Activated CD8-positive, alpha-beta memory T cell treated with anti-CD3 and anti-CD28 coated beads, Interleukin-2, amount 50 U/mL, for 24 hours (primary cell): ENCODE results near the gene FNDC3B.
"Not testable (repeated sequence)": the region's sequence is repeated elsewhere in the genome, so short reads cannot be mapped to it uniquely, and the experiment has no call there.

ENCODE experiments used
- DNase-seq: peaks from one replicate; pipeline ENCODE4 v3.0.0-alpha.2; 2020; ENCODE audit errors: extremely low read depth

FNDC3B gene

DNA sequence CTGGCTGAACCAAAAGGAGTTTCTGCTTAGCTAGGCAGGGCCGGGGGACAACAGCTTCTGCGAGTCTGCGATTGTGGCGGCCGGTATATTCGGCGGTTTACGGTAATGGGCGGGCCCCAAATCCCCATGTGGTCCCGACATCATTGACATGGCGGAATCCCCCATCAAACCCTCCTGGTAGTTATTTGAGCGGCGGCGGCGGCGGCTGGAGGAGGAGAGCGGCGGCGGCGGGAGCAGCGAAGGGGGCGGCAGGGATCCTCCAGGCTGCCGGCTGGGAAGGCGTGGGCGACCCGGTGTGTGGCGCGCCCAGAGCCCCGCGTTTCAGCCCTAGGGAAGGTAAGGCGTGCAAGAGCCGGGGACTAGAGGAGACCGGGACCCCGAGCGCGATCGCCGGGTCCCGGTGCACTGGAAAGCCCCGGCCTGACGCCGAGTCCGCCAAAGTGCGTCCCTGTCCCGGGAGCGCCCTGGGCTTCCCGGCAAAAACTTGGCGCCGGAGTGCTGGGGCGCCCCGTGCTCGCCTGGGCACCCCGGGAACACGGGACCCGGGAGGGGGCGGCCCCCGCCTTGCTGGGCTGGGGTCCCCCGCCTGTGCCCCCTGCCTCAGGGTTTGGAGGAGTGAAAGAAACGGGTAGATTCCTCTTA is at the start of gene FNDC3B:
Gene FNDC3B (plus strand): TSS at position 143 of the 642 bp plus-strand sequence. CDS start 72,902 bp downstream, outside the sequence.
- peak; percentile 77 for DNase-seq

DNA sequence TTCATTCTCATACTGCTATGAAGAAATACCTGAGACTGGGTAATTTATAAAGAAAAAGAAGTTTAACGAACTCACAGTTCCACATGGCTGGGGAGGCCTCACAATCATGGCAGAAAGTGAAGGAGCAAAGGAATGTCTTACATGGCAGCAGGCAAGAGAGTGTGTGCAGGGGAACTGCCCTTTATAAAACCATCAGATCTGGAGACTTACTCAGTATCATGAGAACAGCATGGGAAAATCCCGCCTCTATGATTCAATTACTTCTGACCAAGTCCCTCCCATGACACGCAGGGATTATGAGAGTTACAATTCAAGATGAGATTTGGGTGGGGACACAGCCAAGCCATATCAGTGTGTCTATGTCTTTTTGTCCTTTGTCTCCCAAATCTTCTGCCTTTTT is 49.1 kb upstream of the FNDC3B start:
- not testable (repeated sequence) for DNase-seq

DNA sequence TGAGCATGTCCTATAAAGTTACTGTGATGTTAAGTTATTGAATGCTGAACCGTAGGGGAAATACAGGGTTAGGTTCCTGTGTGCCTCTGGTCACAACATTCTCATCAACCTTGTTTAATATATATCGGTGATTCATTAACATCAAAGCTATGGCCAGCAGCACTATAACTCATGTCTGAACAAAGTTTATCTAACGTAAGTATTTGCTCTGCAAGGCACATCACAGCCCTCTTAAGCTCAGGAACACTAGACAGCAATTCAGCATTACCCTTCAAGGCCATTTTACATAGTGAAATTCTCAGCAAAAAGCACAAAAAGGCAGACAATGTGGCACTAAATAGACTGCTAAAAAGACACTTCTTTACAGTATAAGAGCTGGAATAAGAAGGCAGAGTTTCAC is 48.2 kb upstream of the FNDC3B start:
- DNase-seq, result no peak

DNA sequence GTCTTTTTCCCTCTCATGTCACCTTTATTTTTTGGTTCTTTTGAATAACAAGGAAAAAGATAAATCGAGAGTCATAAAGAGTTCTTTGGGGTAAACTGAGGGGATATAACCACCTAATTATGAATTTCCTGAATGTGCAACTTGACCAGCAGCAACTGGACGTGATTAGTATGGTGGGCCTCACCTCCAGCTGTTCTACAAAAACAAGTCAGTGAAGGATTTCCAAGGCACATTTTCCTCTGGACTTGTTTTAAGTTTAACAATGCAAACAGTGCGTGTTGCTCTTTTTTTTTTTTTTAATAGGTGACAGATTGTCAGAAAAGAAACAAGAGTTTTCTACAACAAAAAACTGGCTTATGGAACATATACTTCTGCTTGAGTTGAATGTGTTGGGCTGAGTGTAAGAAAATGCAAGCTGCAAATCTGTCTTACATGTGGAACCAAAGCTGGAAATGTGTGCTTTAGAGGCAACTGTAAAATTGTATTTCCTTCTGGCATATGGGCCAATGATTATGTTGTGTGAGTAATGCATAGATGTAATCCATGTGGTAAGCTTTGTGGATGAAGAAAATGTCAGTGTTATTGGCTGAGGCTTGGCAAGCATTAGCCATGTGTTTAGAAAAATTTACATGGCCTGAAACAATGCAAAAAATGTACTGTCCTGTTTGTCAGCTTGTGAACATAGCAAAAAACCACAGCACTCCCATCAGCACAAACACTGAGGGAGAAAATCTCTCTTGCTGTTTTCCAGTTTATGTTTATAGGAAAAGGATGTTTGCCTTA is 44.5 kb upstream of the FNDC3B start:
- no peak for DNase-seq

DNA sequence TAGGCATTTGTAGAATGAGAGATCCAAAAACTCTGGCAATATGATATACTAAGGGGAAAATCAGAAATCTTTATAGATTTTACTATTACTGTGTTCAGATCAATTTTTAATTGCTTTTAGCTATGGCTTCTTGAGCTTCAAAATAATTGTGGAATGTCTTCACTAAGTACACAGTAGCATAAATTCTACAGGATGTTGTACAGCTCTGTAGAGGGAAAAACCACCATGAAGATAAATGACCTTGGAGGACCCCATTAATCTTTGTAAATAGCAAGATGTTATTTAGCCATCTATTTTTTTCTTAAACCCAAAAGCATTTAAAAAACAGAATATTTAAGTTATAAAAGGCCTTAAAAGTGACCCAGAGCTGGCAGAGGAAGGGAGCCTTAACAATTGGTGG is 43.9 kb upstream of the FNDC3B start:
- DNase-seq, result no peak

DNA sequence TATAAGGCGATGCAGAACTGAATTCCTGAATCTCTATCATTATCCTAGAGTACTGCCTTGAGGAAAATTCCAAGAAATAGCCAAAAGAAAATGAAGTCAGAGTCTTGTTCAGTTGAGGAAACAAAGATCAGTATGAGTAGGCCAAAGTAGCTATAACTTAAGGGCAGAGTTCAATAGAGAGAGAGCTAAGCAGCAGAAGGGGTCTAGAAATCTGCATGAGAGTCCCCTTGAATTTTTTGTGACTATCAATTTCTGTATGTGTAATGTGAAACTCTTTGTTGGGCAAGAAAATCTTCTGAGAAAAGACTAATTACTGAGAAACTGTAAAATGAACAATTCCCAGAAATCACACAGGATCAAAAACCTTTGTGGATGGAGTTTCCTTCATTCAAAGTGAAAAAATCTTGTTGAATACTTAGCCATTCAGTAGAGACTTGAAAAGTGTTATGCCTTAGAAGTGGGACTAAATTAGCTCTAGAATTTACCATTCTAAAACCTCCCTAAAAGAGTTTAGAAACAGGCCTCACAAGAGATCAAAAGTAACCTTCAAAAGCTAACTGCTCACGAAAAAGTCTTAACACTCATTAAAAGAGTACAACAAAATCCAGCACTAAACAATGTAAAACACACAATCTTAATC is 43.1 kb upstream of the FNDC3B start:
- no peak for DNase-seq

DNA sequence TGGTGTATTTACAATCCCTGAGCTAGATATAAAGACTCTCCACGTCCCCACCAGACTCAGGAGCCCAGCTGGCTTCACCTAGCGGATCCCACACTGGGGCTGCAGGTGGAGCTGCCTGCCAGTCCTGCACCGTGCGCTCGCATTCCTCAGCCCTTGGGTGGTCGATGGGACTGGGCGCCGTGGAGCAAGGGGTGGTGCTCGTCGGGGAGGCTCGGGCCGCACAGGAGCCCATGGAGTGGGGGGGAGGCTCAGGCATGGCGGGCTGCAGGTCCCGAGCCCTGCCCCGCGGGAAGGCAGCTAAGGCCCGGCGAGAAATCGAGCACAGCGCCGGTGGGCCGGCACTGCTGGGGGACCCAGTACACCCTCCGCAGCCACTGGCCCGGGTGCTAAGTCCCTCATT is 40.6 kb upstream of the FNDC3B start:
- DNase-seq, result not testable (repeated sequence)

DNA sequence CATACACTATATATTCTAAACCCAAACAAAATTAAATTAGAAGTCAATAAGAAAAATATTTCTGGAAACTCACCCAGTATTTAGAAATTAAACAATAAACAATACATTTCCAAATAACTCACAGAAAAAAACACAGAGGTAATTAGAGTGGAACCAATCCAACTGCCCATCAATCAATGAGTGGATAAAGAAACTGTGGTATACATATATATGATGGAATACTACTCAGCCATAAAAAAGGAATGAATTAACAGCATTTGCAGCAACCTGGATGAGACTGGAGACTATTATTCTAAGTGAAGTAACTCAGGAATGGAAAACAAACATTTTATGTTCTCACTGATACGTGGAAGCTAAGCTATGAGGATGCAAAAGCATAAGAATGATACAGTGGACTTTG is 37.8 kb upstream of the FNDC3B start:
- not testable (repeated sequence) for DNase-seq

DNA sequence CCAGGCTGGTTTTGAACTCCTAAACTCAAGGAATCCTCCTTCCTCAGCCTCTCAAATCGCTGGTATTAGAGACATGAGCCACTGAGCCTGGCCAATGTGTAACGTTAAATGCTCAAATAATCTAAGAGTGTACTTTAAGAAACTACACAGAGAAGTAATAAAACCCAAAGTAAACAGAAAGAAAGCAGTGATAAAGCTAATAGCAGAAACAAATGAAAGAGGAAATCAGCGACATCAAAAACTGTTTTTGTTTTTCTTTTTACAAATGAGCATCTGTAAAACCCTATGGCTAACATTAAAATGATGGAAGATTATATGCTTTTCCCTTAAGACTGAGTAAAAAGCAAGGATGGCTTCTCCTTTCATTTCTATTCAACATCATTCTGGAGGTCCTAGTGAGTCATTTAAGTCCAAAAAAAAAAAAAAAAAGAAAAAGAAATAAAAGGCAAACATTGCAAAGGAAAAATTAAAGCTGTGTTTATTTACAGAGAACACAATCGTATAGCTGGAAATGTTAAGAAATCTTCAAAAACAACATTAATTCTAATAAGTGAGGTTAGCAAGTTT is 36.8 kb upstream of the FNDC3B start:
- no peak for DNase-seq

DNA sequence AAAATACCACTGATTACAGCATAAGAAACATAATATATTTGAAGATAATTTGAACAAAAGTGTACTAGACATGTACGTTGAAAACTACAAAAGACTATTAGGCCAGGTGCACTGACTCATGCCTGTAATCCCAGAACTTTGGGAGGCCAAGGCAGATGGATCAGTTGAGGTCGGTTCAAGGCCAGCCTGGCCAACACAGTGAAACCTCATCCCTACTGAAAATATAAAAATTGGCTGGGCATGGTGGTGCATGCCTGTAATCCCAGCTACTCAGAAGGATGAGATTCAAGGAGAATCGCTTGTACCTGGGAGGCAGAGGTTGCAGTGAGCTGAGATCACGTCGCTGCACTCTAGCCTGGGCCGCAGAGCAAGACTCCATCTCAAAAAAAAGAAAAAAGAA is 36.2 kb upstream of the FNDC3B start:
- no peak for DNase-seq

DNA sequence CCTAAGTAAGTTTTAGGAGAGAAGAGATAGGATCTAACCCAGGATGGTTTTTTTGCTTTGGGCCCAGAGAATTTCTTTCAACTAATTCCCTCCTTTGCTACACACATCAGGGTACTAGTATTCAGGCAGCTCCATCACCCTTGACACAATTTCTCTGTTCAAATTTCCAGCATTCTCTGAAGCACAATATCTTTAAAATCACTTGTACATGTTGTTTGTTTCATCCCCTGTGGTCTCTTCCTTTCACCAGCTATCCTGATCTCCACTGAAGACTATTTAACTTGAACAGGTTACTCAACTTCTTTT is 32.4 kb upstream of the FNDC3B start:
- DNase-seq, result no peak

DNA sequence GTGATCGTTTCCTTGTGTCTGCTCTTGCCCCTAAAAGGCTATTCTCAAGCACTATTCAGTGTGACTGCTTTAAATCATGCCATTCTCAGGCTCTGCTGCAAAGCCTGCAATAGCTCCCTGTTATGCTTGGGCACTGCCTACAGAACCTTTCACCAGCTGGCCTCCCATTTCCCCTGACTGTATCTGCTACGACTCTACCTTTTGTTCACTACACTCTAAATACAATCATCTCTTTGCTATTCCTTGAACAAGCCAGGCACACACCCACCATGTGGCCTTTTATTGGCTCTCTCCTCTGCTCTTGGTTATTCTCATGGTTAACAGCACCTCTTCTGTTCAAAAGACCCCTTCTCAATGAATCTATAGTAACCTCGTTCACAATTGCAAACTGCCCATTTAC is 29.6 kb upstream of the FNDC3B start:
- no peak for DNase-seq

DNA sequence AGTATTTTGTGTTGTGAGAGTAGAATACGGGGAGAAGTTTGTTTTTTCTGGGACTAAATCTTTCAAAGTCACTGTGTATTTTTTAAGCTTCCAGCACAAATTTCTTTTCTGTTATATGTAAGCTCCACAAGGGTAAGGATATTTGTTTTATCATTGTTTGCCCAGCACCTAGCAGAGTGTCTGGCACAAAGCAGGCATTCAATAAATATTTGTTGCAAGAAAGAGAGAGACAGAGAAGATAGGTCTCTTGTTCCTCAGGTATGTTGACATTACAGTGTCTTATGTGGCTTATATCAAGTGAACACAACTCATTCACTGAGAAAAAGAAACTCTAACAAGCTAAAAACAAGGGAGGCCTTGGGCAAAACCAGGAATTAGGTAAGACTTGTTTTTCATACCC is 26.6 kb upstream of the FNDC3B start:
- DNase-seq, result no peak

DNA sequence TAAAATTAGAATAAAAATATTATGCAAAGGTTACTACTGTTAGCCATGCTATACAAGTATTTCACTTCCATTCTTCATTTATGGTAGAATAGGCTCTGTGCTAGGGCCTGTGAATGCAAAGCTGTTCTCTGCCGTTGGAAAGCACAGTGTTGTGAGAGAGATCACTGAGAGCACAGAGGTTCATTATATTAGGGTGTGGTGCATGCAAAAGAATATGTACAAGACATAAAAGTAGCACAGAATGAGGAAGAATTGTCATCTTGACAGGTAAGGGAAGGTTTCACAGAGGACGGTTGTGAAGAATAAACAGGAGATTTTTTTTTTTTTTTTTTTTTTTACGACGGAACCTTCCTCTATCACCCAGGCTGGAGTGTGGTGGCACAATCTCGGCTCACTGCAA is 25.2 kb upstream of the FNDC3B start:
- no peak for DNase-seq

DNA sequence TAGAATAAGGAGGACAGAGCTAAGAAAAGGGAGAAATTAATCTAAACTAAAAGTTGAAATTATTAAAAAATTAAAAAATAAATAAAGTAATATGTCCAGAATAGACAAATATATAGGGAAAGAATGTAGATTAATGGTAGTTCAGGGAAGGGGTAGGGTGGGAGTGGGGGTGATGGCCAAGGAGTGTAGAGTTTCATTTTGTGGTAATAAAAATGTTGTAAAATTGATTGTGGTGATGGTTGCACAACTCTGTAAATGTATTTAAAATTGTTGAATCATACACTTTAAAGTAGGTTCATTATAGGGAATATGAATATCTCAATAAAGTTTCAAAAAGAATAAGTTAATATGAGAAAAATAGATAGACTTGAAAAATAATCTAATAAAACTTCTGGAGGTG is 21.0 kb upstream of the FNDC3B start:
- no peak for DNase-seq

DNA sequence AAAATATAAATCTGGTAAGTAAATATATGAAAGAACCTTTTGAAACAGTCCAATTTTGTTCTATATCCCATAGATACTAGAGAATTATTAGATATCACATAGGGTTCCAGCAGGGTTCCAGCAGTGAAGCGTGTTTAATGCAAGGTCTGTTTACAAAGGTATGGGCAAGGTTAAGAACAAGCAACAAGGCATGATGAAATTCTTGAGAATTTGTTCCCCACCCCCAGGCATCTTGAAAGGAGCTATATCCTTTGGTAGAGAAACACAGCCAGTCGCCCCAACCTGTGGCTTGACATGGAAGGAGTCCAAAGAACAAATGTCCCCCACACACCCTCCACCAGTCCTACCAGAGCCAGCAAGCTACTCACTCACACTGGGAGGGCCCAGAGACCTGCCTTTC is 18.6 kb upstream of the FNDC3B start:
- DNase-seq, result no peak

DNA sequence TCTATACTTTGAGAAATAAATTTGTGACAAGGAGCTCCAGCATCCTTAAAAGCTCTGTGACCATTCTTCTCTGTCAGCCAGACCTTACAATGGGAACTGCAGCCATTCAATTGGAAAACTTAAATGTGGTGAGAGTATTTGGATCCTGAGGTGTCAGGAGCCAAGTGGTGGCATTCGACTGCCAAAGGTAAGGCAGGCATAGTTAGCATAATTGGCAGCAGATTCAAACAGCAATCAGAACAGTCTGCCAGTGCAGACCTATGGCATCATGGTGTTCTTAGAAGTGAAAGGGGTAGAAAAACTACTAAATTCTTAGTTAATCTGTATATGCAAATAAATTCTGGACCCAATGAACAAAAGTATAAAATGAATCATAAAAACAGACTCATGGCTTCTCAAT is 18.2 kb upstream of the FNDC3B start:
- no peak for DNase-seq

DNA sequence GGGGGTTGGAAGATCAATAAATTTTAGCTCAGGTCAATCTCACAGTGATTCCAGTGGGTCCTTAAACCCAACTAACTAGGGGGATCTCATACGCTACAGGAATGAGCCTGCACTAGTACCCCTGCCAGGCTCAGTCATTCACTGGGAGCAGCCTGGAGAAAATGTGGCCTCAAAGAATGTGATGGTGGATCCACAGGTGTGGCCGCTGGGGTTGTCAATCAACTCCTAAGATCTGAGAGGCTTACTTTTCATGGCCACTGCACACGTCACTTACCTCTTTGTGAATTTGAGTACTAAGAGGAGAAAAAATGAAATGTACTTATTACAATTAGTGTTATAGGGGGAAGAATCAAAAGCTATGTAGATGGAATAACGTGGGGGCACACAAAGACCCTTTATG is 17.5 kb upstream of the FNDC3B start:
- no peak for DNase-seq

DNA sequence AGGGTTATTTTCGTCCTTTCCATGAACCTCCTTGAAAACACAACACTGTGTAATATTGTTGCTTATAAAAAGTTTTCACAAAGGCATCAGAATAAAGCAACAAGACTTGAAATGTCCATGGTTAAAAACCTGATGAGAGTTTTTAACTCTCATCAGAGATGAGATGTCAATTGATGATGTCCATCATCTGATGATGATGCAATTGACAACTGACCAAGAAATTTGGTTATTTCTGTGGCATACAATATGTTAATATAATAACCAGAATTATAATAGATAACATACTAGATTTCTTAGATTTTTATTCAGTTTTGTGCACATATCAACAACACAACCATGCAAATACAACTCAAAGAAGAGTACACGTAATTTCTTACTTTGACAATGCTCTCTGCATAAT is 15.5 kb upstream of the FNDC3B start:
- no peak for DNase-seq

DNA sequence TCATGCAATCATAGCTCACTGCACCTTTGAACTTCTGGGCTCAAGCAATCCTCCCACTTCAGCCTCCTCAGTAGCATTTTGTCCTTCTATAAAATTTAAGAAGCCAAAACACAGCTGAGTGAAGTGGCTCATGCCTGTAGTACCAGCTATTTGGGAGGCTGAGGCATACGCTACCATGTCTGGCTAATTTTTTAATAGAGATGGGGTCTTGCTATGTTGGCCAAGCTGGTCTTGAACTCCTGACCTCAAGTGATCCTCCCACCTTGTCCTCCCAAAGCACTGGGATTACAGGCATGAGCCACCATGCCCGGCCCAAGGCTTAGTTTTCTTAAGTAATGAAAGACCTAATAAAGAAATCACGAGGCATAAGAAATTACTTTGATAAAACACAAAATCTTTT is 14.7 kb upstream of the FNDC3B start:
- no peak for DNase-seq

DNA sequence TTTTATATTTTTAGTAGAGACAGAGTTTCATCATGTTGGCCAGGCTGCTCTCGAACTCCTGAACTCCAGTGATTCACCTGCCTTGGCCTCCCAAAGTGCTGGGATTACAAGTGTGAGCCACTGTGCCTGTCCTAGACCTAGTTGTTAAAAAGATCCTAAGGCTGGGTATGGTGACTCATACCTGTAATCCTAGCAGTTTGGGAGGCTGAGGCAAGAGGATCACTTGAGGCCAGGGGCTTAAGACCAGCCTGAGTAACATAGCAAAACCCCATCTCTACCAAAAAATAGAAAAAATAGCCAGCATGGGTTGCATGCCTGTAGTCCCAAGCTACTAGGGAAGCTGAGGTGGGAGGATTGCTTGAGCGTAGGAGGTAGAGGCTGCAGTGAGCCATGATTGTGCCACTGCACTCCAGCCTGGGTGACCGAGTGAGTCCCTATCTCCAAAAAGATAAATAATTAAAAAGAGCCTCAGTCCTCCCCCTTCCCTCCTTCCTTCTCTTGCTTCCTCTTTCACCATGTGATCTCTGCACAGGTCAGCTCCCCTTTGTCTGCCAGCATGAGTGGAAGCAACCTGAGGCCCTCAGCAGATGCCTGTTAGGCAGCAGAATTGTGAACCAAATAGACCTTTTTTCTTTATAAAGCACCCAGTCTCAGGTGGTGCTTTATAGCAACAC is 9.8 kb upstream of the FNDC3B start:
- DNase-seq, result no peak

DNA sequence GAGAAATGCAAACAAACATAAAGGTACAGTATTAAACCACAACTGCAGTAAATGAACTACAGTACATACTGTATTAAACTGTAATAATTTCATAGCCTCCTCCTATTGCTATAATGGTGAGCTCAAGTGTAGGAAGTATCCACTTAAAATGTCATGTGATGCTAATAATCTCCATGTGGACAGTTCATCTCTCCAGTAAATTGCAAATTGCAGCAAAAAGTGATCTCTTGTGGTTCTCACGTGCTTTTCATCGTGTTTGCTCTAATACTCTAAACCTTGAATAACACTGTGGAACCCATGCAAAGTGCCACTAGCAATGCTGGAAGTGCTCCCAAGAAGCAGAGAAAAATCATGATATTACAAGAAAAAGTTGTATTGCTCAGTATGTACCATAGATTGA is 9.2 kb upstream of the FNDC3B start:
- DNase-seq, result no peak
